ENCODE results near the gene PEX3. TPM values are rescaled to one million over a fixed set of nuclear protein-coding genes. Genes with fewer than 3 reads are reported as not detected.
A peak's percentile ranks its signal among the peaks of the same experiment; 100 is the strongest.
"Not testable (repeated sequence)": the region's sequence is repeated elsewhere in the genome, so short reads cannot be mapped to it uniquely, and the experiment has no call there.

Gene PEX3
- total RNA-seq, 1 experiment from 2014 or later = 8.8 TPM

GRCh38 chr6:143490775-143491174 lies 40.2 kb downstream of the PEX3 start:
- DNase-seq (ENCODE audit: low read depth) = no peak

GRCh38 chr6:143496974-143497373 lies 46.4 kb downstream of the PEX3 start:
- in situ Hi-C loops (cut with HindIII; ENCODE audit: low pct_unique_long_range_greater_than_20kb, low sequenced_read_pairs) = no loop called here

More at GRCh38 chr6:143490775-143491174, 40.2 kb downstream of the PEX3 start:
- in situ Hi-C loops (cut with HindIII; ENCODE audit: low pct_unique_long_range_greater_than_20kb, low sequenced_read_pairs) = no loop called here

GRCh38 chr6:143498428-143498827 lies 47.8 kb downstream of the PEX3 start:
- in situ Hi-C loops (cut with HindIII; ENCODE audit: low pct_unique_long_range_greater_than_20kb, low sequenced_read_pairs) = no loop called here
- DNase-seq (ENCODE audit: low read depth) = no peak

More at GRCh38 chr6:143496974-143497373, 46.4 kb downstream of the PEX3 start:
- no peak for DNase-seq (ENCODE audit: low read depth)

- in situ Hi-C loops (cut with HindIII; ENCODE audit: low pct_unique_long_range_greater_than_20kb, low sequenced_read_pairs) = no loop called here
- DNase-seq (ENCODE audit: low read depth) = no peak
Observed at GRCh38 chr6:143501851-143502250, 51.2 kb downstream of the PEX3 start.

GRCh38 chr6:143504369-143504768 lies 53.8 kb downstream of the PEX3 start:
- DNase-seq (ENCODE audit: low read depth) = no peak
- in situ Hi-C loops (cut with HindIII; ENCODE audit: low pct_unique_long_range_greater_than_20kb, low sequenced_read_pairs) = no loop called here

- in situ Hi-C loops (cut with HindIII; ENCODE audit: low pct_unique_long_range_greater_than_20kb, low sequenced_read_pairs) = no loop called here
- DNase-seq (ENCODE audit: low read depth) = no peak
Observed at GRCh38 chr6:143505111-143505510, 54.5 kb downstream of the PEX3 start.

GRCh38 chr6:143505537-143505936 lies 54.9 kb downstream of the PEX3 start:
- in situ Hi-C loops (cut with HindIII; ENCODE audit: low pct_unique_long_range_greater_than_20kb, low sequenced_read_pairs) = no loop called here
- no peak for DNase-seq (ENCODE audit: low read depth)

GRCh38 chr6:143506199-143506598 lies 55.6 kb downstream of the PEX3 start:
- no peak for DNase-seq (ENCODE audit: low read depth)
- in situ Hi-C loops (cut with HindIII; ENCODE audit: low pct_unique_long_range_greater_than_20kb, low sequenced_read_pairs) = no loop called here

GRCh38 chr6:143506620-143507019 lies 56.0 kb downstream of the PEX3 start:
- in situ Hi-C loops (cut with HindIII; ENCODE audit: low pct_unique_long_range_greater_than_20kb, low sequenced_read_pairs) = no loop called here

DNA sequence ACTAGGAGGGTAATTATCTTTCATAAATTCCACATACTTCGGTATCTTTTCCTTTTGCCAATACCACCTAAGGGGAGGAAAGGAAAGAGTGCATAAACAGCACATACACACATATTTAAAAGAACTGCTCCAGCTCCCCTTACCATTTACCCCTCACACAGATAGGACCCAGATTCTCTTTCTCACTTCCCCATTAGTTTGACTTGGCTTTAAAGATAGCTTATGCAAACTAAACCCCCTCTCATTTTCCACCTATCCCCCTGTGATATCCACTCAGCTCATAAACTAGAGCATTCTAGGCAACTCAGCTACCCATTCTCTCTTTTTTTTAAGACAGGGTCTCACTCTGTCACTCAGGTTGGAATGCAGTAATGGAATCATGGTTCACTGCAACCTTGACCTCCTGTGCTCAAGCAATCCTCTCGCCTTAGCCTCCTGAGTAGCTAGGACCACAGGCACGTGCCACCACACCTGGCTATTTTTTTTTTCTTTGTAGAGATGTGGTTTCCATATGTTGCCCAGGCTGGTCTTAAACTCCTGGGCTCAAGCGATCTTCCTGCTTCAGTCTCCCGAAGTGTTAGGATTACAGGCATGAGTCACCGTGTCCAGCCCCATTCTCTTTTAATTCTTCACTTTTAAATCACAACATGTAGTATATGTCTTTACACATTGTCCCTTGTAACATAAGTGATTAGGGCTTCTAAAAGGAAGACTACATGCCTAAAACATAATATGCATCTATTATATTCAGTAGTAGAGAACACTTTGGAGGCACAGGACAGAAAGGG lies 56.9 kb downstream of the PEX3 start:
- DNase-seq (ENCODE audit: low read depth) = no peak
- in situ Hi-C loops (cut with HindIII; ENCODE audit: low pct_unique_long_range_greater_than_20kb, low sequenced_read_pairs) = no loop called here

More at GRCh38 chr6:143506620-143507019, 56.0 kb downstream of the PEX3 start:
- DNase-seq (ENCODE audit: low read depth) = no peak

DNA sequence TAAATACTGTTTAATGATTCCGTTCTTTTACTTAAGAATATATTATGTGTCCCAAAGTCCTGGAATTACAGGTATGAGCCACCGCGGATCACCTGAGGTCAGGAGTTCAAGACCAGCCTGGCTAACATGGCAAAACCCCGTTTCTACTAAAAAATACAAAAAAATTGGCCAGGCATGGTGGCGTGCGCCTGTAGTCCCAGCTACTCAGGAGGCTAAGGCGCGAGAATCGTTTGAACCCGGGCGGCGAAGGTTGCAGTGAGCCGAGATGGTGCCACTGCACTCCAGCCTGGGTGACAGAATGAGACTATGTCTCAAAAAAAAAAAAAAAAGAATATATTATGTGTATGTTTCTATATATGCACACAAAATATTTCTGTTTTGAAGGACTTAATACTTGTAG lies 59.7 kb downstream of the PEX3 start:
- in situ Hi-C loops (cut with HindIII; ENCODE audit: low pct_unique_long_range_greater_than_20kb, low sequenced_read_pairs); DNase-seq (ENCODE audit: low read depth): not testable (repeated sequence)

GRCh38 chr6:143510991-143511891 lies 60.6 kb downstream of the PEX3 start, which contains the start of gene FUCA2:
Gene FUCA2 (minus strand): TSS chr6:143511720. CDS start chr6:143511634, 86 bp downstream.
- in situ Hi-C loops (cut with HindIII; ENCODE audit: low pct_unique_long_range_greater_than_20kb, low sequenced_read_pairs) = no loop called here
- DNase-seq (ENCODE audit: low read depth) = peak; percentile 88

DNA sequence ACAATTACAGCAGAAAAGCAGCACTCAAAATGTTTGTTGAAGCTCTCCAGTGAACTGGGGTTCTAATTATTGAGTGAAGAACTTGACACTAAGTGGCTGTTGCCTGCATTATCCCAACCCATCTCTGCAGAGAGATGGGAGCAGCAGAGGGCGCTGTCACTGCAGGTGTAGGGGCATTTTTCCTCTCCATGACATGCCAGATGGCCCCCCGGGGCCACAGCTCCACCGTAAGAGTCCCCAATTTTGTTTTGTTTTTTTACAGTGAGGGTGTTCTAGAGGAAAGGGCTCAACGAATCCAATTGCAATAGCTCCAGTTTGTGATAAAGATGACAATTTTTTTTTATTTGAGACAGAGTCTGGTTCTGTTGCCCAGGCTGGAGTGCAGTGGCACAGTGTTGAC lies 62.8 kb downstream of the PEX3 start:
- DNase-seq (ENCODE audit: low read depth) = no peak
- in situ Hi-C loops (cut with HindIII; ENCODE audit: low pct_unique_long_range_greater_than_20kb, low sequenced_read_pairs) = no loop called here

GRCh38 chr6:143515061-143515760 lies 64.6 kb downstream of the PEX3 start:
- in situ Hi-C loops (cut with HindIII; ENCODE audit: low pct_unique_long_range_greater_than_20kb, low sequenced_read_pairs) = no loop called here
- DNase-seq (ENCODE audit: low read depth) = no peak

- no peak for DNase-seq (ENCODE audit: low read depth)
- in situ Hi-C loops (cut with HindIII; ENCODE audit: low pct_unique_long_range_greater_than_20kb, low sequenced_read_pairs) = no loop called here
Observed at GRCh38 chr6:143515766-143516355, 65.3 kb downstream of the PEX3 start.

- DNase-seq (ENCODE audit: low read depth) = no peak
- in situ Hi-C loops (cut with HindIII; ENCODE audit: low pct_unique_long_range_greater_than_20kb, low sequenced_read_pairs) = no loop called here
Observed at GRCh38 chr6:143516690-143517446, 66.3 kb downstream of the PEX3 start.

- in situ Hi-C loops (cut with HindIII; ENCODE audit: low pct_unique_long_range_greater_than_20kb, low sequenced_read_pairs) = no loop called here
- no peak for DNase-seq (ENCODE audit: low read depth)
Observed at GRCh38 chr6:143517447-143517773, 66.8 kb downstream of the PEX3 start.

All from Caki2 (cell line).